Measurements from ENCODE around the gene MAPKAP1.

DNA sequence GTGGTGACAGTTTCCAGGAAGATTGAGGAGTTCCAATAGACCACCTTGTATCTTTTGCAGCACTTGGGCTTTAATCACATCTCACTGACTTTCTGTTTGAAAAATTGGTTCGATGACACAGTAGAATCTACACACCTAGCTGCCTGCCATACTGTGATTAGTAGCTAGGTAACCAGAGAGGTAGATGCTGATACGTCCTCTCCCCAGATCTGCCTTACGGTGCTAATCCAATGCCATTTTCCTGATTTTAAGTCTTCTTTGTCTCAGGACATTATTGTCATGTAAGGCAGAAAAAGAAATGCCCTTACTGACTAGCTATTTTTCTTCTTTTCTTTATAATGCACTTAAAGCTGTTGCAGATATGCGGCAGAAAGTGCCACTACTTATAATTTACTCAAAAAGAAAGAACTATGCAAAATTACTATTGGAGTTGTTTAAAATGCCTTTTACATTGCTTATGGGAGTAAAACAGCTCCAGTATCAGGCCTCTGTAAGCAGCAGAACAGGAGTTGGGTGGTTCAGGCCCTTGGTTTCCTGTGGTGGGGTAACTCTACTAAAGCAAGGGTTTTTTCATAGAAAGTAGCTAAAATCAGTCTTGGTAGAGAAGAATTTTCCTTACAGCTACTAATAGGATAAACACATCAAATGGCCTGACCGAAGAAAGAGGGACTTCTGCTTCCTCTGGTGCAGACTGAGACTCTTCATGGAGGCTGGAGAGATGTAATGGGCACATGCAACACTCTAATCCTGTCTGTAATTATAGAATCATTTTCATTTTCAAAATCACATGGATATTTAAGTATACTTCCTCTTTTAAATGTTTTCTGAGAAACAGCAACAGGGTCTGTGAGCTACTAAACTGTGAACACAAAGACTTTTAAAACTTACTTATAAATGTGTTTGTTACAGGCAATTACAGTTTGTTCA, 177.2 kb downstream of the MAPKAP1 start:
- TF ChIP-seq, protein P1, sequence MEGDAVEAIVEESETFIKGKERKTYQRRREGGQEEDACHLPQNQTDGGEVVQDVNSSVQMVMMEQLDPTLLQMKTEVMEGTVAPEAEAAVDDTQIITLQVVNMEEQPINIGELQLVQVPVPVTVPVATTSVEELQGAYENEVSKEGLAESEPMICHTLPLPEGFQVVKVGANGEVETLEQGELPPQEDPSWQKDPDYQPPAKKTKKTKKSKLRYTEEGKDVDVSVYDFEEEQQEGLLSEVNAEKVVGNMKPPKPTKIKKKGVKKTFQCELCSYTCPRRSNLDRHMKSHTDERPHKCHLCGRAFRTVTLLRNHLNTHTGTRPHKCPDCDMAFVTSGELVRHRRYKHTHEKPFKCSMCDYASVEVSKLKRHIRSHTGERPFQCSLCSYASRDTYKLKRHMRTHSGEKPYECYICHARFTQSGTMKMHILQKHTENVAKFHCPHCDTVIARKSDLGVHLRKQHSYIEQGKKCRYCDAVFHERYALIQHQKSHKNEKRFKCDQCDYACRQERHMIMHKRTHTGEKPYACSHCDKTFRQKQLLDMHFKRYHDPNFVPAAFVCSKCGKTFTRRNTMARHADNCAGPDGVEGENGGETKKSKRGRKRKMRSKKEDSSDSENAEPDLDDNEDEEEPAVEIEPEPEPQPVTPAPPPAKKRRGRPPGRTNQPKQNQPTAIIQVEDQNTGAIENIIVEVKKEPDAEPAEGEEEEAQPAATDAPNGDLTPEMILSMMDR (IDR thresholded peaks at IDR 0.05) = no peak
- TF ChIP-seq POLR2A (IDR thresholded peaks at IDR 0.05) = no peak
